Measurements from ENCODE around the gene TMEM151B. TPM values are rescaled to one million over a fixed set of nuclear protein-coding genes. Genes with fewer than 3 reads are reported as not detected.

TMEM151B gene
- polyA plus RNA-seq, 1 of the 3 experiments (the other 2 are of a cell fraction): 0.05 TPM

GRCh38 chr6:44267252-44267651, 3.0 kb upstream of the TMEM151B start:
- no peak overlapping the region for H3K27ac ChIP-seq (ENCODE audit: low read depth in 2 of 2, low read length in 1 of 2)
- DNase-seq: no peak
- H3K4me3 ChIP-seq (ENCODE audit: low read depth in 2 of 2, low read length in 1 of 2): no peak overlapping the region
- no peak overlapping the region for H2AFZ ChIP-seq (ENCODE audit: low read depth)
- H3K27me3 ChIP-seq (ENCODE audit: insufficient read depth): peaks cover 31% of the 10 kb centered on the region
- no peaks in the 10 kb centered on the region for H4K20me1 ChIP-seq (ENCODE audit: insufficient read depth)
- ChIA-PET POLR2A (interaction anchor here (0.8 kb wide), 1 partner anchor 38 kb away, joined by 4 read pairs; no protein-coding TSS in a partner anchor), CTCF (interaction anchor here (0.8 to 9.1 kb wide), 21 partner anchors 10 to 192 kb away, joined by 3 to 238 read pairs (median 7); partner anchors contain the start of genes AARS2, HSP90AB1, SLC35B2 and SPATS1)
- H3F3A ChIP-seq (replicated peaks; ENCODE audit: insufficient read depth): peaks cover 11% of the 10 kb centered on the region
- WGBS (ENCODE audit: low lambda C conversion rate): 36% methylated on average over 10 of the region's 10 CpGs
- H3K36me3 ChIP-seq (replicated peaks in 1 of 2; ENCODE audit: control insufficient read depth in 1 of 2, insufficient read depth in 2 of 2, low read length in 1 of 2): no peaks in the 10 kb centered on the region
- no peaks in the 10 kb centered on the region for H3K9me2 ChIP-seq
- peaks cover 16 to 46% of the 10 kb centered on the region in 2 experiments; a peak in 2 of 4 replicates for H3K4me1 ChIP-seq (ENCODE audit: control insufficient read depth in 1 of 2, insufficient read depth in 2 of 2, low read depth in 1 of 2, low read length in 1 of 2)
- TF ChIP-seq ZBTB33 (IDR thresholded peaks at IDR 0.05; ENCODE audit: borderline replicate concordance, low read depth): no peak
- TF ChIP-seq, protein P1, sequence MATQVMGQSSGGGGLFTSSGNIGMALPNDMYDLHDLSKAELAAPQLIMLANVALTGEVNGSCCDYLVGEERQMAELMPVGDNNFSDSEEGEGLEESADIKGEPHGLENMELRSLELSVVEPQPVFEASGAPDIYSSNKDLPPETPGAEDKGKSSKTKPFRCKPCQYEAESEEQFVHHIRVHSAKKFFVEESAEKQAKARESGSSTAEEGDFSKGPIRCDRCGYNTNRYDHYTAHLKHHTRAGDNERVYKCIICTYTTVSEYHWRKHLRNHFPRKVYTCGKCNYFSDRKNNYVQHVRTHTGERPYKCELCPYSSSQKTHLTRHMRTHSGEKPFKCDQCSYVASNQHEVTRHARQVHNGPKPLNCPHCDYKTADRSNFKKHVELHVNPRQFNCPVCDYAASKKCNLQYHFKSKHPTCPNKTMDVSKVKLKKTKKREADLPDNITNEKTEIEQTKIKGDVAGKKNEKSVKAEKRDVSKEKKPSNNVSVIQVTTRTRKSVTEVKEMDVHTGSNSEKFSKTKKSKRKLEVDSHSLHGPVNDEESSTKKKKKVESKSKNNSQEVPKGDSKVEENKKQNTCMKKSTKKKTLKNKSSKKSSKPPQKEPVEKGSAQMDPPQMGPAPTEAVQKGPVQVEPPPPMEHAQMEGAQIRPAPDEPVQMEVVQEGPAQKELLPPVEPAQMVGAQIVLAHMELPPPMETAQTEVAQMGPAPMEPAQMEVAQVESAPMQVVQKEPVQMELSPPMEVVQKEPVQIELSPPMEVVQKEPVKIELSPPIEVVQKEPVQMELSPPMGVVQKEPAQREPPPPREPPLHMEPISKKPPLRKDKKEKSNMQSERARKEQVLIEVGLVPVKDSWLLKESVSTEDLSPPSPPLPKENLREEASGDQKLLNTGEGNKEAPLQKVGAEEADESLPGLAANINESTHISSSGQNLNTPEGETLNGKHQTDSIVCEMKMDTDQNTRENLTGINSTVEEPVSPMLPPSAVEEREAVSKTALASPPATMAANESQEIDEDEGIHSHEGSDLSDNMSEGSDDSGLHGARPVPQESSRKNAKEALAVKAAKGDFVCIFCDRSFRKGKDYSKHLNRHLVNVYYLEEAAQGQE (IDR thresholded peaks at IDR 0.05; ENCODE audit: low read depth, low read length): no peak
- no peak overlapping the region for H3K4me2 ChIP-seq
- peaks cover 19% of the 10 kb centered on the region; the same call in 1 of the 2 replicates for H3K79me2 ChIP-seq (ENCODE audit: insufficient read depth)
- H3K9ac ChIP-seq: no peak overlapping the region
- no peaks in the 10 kb centered on the region for H3K9me3 ChIP-seq

DNA sequence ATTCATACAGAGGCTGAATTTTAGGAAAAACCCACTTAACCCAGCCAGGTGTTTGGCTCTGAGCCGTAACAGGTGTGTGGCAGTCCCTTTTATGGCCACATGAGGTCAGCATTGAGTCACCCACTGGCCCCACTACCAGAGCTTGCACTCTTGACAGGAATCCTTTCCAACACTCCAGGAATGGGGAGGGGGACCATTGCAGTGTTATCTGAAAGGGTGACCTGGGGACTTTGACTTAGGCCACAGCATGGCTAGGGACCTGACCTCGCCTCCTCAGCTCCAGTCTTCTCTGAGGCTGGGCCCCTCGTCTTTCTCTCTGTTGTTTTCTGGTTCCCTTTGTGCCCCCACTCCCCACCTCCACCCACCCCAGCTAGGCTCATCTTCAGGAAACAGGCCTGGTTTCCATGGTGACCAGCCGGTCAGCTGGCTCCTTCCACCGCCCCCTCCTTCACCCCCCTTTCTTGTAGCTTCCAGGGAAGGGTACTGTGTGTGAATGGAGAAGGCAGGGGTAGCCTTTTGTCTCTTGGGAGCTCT, 2.1 kb upstream of the TMEM151B start:
- H4K20me1 ChIP-seq (ENCODE audit: insufficient read depth): no peaks in the 10 kb centered on the region
- no peaks in the 10 kb centered on the region for H3K36me3 ChIP-seq (replicated peaks in 1 of 2; ENCODE audit: control insufficient read depth in 1 of 2, insufficient read depth in 2 of 2, low read length in 1 of 2)
- peaks cover 14% of the 10 kb centered on the region; the same call in 1 of the 2 replicates for H3K79me2 ChIP-seq (ENCODE audit: insufficient read depth)
- ChIA-PET POLR2A (interaction anchor here (0.6 to 1.4 kb wide), 6 partner anchors 11 to 119 kb away, joined by 3 to 9 read pairs (median 4); partner anchors contain the start of genes CDC5L and SLC35B2), CTCF (interaction anchor here (0.5 to 9.1 kb wide), 38 partner anchors 10 to 226 kb away, joined by 3 to 238 read pairs (median 4); partner anchors contain the start of genes AARS2, HSP90AB1, SLC29A1 and SLC35B2)
- H3K27ac ChIP-seq (ENCODE audit: low read depth in 2 of 2, low read length in 1 of 2): no peak overlapping the region
- peak; percentile 75 for DNase-seq
- 21% methylated on average over 5 of the region's 5 CpGs for WGBS (ENCODE audit: low lambda C conversion rate)
- H3K9me3 ChIP-seq: no peaks in the 10 kb centered on the region
- H3K4me2 ChIP-seq: no peak overlapping the region
- peaks cover 11% of the 10 kb centered on the region for H3F3A ChIP-seq (replicated peaks; ENCODE audit: insufficient read depth)
- peaks cover 36% of the 10 kb centered on the region for H3K27me3 ChIP-seq (ENCODE audit: insufficient read depth)
- H2AFZ ChIP-seq (ENCODE audit: low read depth): no peak overlapping the region
- H3K4me1 ChIP-seq (ENCODE audit: control insufficient read depth in 1 of 2, insufficient read depth in 2 of 2, low read depth in 1 of 2, low read length in 1 of 2): peaks cover 15 to 37% of the 10 kb centered on the region in 2 experiments; a peak in 2 of 4 replicates
- peak overlapping the region in 1 of 2 experiments; percentile 28; a peak in 1 of 4 replicates for H3K4me3 ChIP-seq (ENCODE audit: low read depth in 2 of 2, low read length in 1 of 2)
- no peaks in the 10 kb centered on the region for H3K9me2 ChIP-seq
- H3K9ac ChIP-seq: no peak overlapping the region
- TF ChIP-seq GABPA (IDR thresholded peaks at IDR 0.05; ENCODE audit: low read depth) (no peak), POLR2AphosphoS5 (IDR thresholded peaks at IDR 0.05; ENCODE audit: low read depth, low read length) (no peak), CTCF (IDR thresholded peaks at IDR 0.05) (peak; percentile 98), RCOR1 (IDR thresholded peaks at IDR 0.05; ENCODE audit: low read length) (no peak), TCF12 (IDR thresholded peaks at IDR 0.05) (peak; percentile 8; the same call in 1 of the 2 replicates), ZBTB33 (IDR thresholded peaks at IDR 0.05; ENCODE audit: borderline replicate concordance, low read depth) (no peak), RAD21 (IDR thresholded peaks at IDR 0.05; ENCODE audit: low read length) (peak; percentile 96), RXRA (IDR thresholded peaks at IDR 0.05; ENCODE audit: borderline replicate concordance, low read depth) (no peak), NFIC (IDR thresholded peaks at IDR 0.05; ENCODE audit: borderline replicate concordance) (no peak; the same call in 1 of the 2 replicates), FOXJ3 (CRISPR knock-in tag; IDR thresholded peaks at IDR 0.05) (no peak), SIN3A (IDR thresholded peaks at IDR 0.05; ENCODE audit: borderline replicate concordance, low read depth, low read length) (no peak), USF1 (IDR thresholded peaks at IDR 0.05; ENCODE audit: borderline replicate concordance, low read depth) (no peak), MAX (IDR thresholded peaks at IDR 0.05; ENCODE audit: low read depth) (no peak)
